ENCODE data around the gene ERV3-1.
"Not testable (repeated sequence)": the region's sequence is repeated elsewhere in the genome, so short reads cannot be mapped to it uniquely, and the experiment has no call there.

Gene ERV3-1, protein sequence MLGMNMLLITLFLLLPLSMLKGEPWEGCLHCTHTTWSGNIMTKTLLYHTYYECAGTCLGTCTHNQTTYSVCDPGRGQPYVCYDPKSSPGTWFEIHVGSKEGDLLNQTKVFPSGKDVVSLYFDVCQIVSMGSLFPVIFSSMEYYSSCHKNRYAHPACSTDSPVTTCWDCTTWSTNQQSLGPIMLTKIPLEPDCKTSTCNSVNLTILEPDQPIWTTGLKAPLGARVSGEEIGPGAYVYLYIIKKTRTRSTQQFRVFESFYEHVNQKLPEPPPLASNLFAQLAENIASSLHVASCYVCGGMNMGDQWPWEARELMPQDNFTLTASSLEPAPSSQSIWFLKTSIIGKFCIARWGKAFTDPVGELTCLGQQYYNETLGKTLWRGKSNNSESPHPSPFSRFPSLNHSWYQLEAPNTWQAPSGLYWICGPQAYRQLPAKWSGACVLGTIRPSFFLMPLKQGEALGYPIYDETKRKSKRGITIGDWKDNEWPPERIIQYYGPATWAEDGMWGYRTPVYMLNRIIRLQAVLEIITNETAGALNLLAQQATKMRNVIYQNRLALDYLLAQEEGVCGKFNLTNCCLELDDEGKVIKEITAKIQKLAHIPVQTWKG

DNA sequence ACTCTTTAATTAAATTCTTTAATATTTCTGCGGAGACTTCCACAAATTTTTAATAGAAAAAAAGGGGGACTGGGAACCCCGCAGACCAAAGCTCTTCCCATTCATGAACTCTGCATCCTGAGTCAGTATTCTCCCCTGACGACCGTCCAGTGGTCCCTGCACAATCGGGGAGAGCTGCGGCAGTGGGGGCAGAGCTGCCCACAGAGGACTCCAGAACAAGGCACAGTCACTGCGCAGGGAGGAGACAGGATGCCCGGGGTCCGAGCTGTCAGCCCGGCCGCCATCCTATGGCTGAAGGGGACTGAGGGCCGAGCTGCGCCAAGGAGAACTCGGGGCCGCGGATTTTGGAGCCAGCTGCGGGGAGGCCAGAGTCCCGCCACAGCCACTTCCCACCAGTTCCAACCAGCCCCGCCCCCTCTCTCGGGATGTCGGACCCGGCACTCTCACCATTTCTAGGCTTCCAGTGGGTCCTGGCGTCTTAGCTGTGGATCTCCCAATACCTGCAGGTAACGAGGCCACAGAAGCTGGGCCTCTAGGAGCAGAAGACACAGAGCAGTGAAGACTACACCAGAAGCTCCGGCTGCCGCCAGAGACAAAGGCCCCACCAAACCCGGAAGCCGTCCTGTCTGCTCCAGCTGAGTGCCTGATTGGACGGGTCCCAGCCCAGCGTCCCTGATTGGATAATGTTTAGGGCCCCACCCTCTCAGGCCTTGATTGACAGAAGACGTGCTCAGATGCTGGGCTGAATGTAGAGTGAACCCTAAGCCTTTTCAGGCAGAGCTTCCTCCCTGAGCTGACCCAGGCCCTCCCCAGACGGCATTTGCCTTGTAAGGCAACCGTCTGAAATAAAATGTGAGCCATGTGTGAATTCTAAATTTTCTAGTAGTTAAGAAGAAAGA, at the start of gene ERV3-1:
Gene ERV3-1, minus strand, starts transcription at position 594 of the 899 bp plus-strand sequence. CDS start 13,661 bp downstream, outside the sequence.
- DNase-seq, result peak; percentile 98

DNA sequence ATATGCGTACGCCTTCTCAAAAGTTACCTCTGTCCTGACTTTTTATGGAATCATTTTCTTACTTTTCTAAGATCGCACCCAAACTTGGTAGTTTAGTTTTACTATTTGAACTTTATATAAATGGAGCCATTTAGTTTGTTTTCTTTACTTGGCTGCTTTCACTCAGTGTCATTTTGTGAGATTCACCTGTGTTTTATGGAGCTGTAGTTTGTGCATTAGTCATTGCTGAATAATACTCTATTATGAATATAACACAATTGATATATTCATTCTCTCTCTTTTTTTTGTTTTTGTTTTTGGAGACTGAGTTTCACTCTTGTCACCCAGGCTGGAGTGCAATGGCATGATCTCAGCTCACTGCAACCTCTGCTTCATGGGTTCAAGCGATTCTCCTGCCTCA, 49.3 kb upstream of the ERV3-1 start:
- not testable (repeated sequence) for DNase-seq

DNA sequence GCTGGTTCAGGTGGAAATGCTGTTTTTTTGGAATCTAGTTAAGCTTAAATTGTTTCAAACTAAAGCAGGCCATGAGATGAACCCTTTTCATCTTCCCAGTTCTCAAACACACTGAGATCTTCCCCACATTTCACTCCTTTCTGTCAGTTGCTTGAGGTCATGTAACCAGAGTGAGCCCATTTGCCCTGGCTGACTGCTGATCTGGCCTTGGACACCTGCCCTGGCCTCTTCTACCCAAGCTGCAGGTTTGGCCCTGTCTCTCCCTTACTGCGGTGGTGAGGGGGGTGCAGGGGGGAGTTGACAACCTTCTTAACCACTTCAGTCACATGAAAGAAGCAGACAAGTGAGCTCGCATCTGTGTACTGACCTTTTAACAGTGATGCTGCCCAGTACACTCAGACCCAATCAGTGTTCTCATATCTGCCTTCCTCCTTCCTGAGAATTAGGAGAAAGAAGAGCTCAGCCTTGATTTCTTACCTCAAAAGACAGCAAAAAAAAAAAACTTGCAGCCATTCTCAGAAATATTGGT, 48.0 kb upstream of the ERV3-1 start:
- not testable (repeated sequence) for DNase-seq

DNA sequence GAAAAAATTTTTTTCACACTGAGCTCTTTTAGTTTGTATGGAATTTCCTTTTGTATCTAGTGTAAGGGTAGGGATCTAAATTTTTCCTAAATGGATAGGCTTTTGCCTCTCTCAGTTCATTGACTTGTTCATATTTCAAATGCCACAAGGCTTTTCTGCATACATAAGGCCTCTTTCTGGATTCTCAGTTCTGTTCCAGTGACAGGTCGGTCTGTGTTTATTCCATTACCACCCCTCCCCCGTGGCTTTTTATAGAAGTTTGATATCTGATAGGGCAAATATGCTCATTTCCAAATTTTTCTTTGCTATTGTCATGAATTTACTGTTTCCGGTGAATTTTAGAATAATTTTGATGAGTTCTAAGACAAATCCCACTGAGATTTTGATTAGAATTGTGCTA, 45.2 kb upstream of the ERV3-1 start:
- DNase-seq, result not testable (repeated sequence)

DNA sequence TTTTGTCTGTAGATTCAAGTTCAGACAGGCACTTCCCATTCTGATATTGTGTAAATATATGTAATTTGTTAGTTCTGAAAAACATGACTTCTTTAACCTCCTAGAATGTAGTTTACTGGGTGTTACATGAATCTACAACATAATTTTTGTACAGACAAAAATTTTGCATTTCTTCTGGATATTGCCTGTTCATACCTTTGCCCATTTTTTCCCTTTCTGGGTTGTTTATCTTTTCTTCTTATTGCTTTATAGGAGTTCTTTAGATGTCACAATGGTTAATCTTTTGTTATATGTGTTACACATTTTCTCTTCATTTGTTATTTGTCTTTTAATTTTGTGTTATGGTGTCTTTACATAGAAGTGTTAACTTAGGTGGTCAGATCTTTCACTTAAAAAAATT, 44.7 kb upstream of the ERV3-1 start:
- not testable (repeated sequence) for DNase-seq

DNA sequence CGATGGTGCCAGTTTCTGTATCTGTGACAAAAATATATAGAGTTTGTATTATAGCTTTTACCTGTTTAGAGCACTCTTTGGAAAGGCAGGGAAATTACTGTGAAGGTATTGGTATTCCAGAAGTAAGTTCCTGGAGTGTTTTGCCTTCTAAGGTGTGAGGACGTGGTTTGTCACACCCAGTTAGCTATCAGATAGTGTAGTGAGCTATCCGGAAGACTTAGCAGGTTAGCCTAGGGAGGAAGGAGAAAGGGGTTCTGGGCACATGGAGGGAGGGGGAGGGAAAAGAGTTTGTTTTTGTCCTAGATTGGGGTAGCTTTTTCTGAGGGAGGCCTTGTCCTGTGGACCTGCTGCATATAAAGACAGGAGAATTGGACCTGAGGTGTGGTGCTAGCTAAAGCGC, 39.8 kb upstream of the ERV3-1 start:
- not testable (repeated sequence) for DNase-seq

DNA sequence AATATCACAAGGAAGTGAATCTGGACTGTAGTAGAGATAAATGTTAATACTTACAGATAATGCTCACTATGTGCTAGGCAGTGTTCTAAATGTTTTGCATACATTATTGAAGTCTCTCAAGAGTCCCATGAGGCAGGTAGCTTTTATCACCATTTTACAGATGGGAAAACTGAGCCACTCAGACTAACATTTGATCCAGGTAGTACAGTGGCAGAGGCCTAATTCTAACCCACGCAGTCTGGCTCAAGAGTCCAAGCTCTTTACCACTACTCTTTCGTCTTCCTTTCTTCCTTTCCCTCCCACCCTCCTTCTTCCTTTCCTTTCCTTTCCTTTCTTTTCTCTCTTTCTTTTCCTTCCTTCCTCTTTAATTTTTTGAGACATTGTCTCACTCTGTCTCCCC, 39.1 kb upstream of the ERV3-1 start:
- DNase-seq, result not testable (repeated sequence)

- peak; percentile 58 for DNase-seq
These were observed 32.3 kb upstream of the ERV3-1 start for GRCh38 chr7:65038767-65039166.

- peak; percentile 92 for DNase-seq
These were observed 31.5 kb upstream of the ERV3-1 start for GRCh38 chr7:65037740-65038688.

- not testable (repeated sequence) for DNase-seq
These were observed 30.0 kb upstream of the ERV3-1 start for GRCh38 chr7:65036526-65036925.

- DNase-seq, result not testable (repeated sequence)
These were observed 29.0 kb upstream of the ERV3-1 start for GRCh38 chr7:65035469-65035868.

- not testable (repeated sequence) for DNase-seq
These were observed 27.8 kb upstream of the ERV3-1 start for GRCh38 chr7:65034120-65034782.

DNA sequence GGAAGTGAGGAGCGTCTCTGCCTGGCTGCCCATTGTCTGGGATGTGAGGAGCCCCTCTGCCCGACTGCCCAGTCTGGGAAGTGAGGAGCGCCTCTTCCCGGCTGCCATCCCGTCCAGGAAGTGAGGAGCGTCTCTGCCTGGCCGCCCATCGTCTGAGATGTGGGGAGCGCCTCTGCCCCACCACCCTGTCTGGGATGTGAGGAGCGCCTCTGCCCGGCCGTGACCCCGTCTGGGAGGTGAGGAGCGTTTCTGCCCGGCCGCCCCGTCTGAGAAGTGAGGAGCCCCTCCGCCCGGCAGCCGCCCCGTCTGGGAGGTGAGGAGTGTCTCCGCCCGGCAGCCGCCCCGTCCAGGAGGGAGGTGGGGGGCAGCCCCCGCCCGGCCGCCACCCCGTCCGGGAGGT, 26.9 kb upstream of the ERV3-1 start:
- DNase-seq, result not testable (repeated sequence)

DNA sequence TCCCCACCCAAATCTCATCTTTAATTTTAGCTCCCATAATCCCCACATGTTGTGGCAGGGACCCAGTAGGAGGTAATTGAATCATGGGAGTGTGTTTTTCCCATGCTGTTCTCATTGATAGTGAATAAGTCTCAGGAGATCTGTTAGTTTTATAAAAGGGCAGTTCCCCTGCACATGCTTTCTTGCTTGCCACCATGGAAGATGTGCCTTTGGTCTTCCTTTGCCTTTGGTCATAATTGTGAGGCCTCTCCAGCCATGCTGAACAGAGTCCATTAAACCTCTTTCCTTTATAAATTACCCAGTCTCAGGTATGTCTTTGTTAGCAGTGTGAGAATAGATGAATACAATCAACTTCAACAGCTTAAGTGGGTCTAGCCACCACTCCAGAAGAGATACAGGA, 18.5 kb upstream of the ERV3-1 start:
- not testable (repeated sequence) for DNase-seq

DNA sequence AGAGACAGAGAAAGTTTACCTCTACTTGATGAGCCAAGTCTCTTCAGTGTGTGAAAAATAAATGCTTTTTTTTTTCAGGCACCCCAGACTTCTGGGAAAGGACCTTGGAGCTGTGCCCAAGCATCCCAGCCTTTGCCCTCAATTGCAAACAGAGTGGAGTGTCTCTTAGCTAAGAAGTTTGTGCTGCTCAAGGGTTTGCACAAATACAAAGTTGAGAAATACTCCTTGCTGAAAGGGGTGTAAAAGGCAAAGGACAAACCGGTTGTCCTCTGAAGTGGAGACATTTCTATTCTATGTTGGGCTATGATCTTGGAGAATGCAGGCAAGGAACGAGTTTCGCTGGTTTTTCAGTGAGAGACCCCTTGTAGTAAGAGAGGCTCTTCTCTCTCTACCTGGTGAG, 14.5 kb upstream of the ERV3-1 start:
- not testable (repeated sequence) for DNase-seq

DNA sequence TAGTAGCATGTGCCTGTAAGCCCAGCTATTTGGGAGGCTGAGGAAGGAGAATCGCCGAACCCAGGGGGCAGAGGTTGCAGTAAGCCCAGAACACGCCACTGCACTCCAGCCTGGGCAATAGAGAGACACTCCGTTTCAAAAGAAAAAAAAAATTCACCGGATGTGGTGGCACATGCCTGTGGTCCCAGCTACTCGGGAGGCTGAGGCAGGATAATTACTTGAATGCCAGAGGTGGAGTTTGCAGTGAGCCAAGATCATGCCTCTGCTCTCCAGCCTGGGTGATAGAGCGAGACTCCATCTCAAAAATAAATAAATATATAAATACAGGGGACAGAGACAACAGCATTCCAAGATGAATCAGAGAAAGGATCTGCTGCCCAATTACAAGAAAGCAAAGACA, 3.4 kb upstream of the ERV3-1 start:
- not testable (repeated sequence) for DNase-seq

DNA sequence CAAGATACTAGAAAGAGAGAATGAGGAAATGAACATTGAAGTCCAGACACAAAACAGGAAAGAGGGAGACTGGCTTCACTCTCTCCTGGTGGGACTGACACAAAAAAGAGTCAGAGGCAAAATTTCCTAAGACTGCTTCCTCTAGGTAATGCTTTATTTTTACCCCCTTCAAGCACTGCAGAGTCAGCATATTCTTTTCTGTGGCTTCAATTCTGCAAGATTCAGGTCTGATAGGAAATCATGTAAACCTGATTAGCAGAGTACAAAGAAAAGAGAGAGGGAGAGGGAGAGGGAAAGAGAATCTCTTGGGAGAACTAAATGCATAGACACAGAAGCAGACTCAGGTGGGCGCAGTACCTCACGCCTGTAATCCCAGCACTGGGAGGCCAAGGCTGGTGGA, 2.9 kb upstream of the ERV3-1 start:
- DNase-seq, result not testable (repeated sequence)

DNA sequence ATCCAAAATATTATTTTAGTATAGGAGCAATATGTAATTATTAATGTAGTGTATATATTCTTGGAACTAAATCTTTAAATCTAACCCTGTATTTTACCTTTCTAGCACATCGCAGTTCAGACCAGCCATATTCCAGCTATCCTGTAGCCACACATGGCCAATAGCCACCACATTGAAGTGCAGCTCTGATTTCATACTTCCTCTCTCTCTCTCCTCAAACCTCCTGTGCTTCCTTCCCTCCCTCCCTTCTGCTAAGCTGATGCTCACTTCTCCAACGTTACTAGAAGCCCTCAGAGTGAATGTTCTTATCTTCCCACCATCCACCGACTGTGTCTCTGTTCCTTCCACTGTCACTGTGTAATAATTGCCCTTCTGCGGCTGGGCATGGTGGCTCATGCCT, 549 bp upstream of the ERV3-1 start:
- DNase-seq, result peak; percentile 13

DNA sequence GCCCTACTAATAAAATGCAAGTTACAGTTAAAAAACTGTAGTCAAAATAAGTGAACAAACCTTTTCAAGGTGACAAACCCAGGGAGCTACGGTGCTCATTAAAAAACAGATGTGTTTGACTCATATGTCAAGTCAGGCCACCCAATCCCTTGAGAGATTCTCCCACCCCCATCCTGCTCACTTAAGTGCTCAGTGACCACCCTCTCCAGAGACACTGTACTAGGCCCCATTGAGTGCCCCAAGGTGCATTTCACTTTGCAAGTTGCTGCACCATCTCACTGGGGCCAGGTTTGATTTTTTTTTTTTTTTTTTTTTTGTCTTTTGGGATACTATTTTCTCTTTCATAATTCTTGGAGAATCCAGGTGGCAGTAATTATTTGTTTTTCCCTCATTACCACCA, 1.9 kb downstream of the ERV3-1 start:
- no peak for DNase-seq

- DNase-seq, result no peak
These were observed 3.4 kb downstream of the ERV3-1 start for GRCh38 chr7:65002972-65003585.

Measured in NCI-H146 (cell line).